CD4-positive, alpha-beta T cell treated with Interleukin-6 at 100 ng/mL for 8 hours (primary cell): ENCODE results near the gene MAFF.

ENCODE experiments used
- DNase-seq: peaks from one replicate; pipeline ENCODE4 v3.0.0-alpha.2; 2020; ENCODE audit warnings: mixed read lengths, low spot score

The MAFF gene

GRCh38 chr22:38248280-38248679 is 46.5 kb downstream of the MAFF start:
- no peak for DNase-seq

GRCh38 chr22:38249301-38249700 is 47.5 kb downstream of the MAFF start:
- no peak for DNase-seq

GRCh38 chr22:38249803-38250642 is 48.2 kb downstream of the MAFF start:
- DNase-seq: no peak

- no peak for DNase-seq
These were observed 49.0 kb downstream of the MAFF start for GRCh38 chr22:38250643-38251340.

- no peak for DNase-seq
These were observed 49.5 kb downstream of the MAFF start for GRCh38 chr22:38251341-38251692.

- DNase-seq: no peak
These were observed 53.9 kb downstream of the MAFF start for GRCh38 chr22:38255697-38256096.

- DNase-seq: no peak
These were observed 55.4 kb downstream of the MAFF start for GRCh38 chr22:38257181-38257580.

- no peak for DNase-seq
These were observed 56.0 kb downstream of the MAFF start for GRCh38 chr22:38257650-38258250.

- DNase-seq: no peak
These were observed 57.1 kb downstream of the MAFF start for GRCh38 chr22:38258895-38259294.

- no peak for DNase-seq
These were observed 57.6 kb downstream of the MAFF start for GRCh38 chr22:38259370-38259769.

GRCh38 chr22:38260761-38261681 is 59.2 kb downstream of the MAFF start:
- no peak for DNase-seq

- DNase-seq: peak; percentile 22
These were observed 60.4 kb downstream of the MAFF start for GRCh38 chr22:38262051-38262795.

GRCh38 chr22:38264322-38264843 is 62.6 kb downstream of the MAFF start:
- no peak for DNase-seq
